ENCODE results near the gene CACNA1G.

CACNA1G gene

GRCh38 chr17:50667259-50668024, 106.9 kb downstream of the CACNA1G start:
- no peak for DNase-seq (ENCODE audit: low read depth, low spot score)

DNA sequence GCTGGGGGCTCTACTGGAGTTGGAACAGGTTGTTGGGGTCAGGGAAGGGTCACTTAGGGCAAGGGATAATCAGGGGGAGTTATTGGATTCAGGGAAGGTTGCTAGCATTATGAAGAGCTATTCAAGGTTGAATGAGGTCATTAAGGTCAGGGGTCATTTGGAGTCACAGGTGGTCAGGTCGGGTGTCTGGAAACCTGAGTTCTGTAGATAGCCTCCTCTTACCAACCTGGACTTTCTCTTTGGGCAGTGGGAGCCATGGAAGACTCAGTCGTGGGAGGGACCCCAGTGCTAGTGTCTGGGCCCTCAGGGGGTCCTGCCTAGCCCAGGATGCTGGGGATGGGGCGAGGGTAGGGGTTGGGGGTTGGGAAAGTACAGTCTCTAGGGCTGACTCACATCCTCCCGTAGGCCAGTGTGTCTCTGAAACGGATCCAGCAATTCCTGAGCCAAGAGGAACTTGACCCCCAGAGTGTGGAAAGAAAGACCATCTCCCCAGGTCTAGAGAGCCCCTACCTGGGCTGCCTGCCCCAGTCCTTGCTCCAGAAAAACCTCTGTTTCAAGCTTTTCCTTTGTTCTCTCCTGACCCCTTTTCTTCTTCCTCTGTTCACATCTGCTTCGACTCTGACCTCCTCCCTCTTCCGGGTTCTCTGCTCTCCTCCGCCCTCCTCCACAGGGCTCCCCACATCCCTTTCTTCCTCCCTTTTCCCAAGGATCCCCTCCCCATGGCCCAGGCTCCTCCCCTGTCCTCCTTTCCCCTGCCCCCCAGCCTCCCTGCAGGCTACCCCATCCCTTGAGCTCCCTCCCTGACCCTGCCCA, 107.7 kb downstream of the CACNA1G start:
- no peak for DNase-seq (ENCODE audit: low read depth, low spot score)

DNA sequence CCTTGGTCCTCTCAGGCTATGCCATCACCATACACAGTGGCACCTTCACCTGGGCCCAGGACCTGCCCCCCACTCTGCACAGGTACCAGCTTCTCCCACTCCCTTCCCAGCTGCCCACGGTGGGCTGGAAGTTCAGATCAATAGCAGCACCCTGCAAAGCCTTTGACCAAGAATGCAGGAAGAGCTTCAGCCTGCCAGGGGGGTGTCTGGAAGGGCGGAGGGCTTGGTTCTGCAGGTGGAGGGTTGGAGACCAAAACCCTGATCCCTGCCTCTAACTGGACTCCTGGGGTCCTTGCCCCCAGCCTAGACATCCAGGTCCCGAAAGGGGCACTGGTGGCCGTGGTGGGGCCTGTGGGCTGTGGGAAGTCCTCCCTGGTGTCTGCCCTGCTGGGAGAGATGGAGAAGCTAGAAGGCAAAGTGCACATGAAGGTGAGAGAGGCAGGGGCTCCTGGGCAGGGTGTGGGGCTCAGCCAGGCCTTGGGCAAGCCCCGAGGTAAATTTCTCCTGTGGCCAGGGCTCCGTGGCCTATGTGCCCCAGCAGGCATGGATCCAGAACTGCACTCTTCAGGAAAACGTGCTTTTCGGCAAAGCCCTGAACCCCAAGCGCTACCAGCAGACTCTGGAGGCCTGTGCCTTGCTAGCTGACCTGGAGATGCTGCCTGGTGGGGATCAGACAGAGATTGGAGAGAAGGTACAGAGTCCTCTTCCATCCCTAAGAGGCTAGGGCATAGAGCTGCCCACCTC, 108.5 kb downstream of the CACNA1G start:
- DNase-seq (ENCODE audit: low read depth, low spot score): no peak

DNA sequence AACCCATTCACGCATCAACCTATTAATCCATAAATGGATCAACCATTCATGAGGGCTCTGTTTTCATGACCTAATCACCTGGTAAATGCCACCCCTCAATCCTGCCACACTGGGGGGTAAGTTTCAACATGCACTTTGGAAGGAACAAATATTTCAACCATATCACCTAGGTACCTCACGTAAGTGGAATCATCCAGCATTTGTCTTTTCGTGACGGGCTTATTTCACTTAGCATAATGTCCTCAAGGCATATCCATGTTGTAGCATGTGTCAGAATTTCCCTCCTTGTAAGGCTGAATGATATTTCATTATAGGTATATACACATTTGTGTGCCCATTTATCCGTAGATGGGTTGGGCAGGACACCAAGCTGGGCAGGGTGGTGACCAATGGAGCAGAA, 111.6 kb downstream of the CACNA1G start:
- DNase-seq (ENCODE audit: low read depth, low spot score): no peak

DNA sequence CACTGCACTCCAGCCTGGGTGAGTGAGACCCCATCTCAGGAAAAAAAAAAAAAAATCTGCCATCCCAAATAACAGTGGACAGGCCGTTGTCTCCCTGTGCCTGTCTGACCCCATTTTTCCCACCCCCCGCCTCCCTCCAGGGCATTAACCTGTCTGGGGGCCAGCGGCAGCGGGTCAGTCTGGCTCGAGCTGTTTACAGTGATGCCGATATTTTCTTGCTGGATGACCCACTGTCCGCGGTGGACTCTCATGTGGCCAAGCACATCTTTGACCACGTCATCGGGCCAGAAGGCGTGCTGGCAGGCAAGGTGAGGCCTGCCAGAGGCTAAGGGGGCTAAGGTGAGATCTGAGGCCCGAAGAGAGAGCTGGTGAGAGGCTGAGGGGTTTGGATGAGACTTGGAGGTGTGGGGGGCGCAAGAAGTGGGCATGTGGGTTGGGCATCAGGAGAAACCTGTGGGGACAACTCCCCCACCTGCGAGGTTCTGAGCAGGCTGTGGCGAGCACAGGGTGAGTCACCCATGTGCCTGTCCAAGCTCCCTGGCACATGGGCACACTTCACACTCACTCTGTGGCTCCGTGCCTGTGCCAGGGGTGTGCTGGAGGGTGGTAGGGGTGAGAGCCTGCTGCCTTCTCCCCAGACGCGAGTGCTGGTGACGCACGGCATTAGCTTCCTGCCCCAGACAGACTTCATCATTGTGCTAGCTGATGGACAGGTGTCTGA, 112.5 kb downstream of the CACNA1G start:
- no peak for DNase-seq (ENCODE audit: low read depth, low spot score)

DNA sequence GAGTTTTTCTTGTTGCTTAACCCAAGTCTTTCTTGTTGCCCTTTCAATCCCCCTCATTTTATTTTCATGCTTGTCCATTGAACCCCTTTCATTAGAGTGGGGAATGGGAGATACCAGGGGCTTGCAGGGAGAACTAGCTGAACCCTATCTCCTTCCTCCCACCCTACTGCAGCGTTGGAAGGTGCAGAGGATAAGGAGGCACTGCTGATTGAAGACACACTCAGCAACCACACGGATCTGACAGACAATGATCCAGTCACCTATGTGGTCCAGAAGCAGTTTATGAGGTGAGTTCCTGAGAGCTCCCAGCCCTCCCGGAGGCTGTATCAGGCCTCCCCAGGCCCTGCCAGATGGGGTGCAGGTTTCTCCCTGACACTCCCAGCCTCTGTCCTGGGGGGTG, 114.7 kb downstream of the CACNA1G start:
- no peak for DNase-seq (ENCODE audit: low read depth, low spot score)

GRCh38 chr17:50675627-50676026, 115.1 kb downstream of the CACNA1G start:
- DNase-seq (ENCODE audit: low read depth, low spot score): no peak

DNA sequence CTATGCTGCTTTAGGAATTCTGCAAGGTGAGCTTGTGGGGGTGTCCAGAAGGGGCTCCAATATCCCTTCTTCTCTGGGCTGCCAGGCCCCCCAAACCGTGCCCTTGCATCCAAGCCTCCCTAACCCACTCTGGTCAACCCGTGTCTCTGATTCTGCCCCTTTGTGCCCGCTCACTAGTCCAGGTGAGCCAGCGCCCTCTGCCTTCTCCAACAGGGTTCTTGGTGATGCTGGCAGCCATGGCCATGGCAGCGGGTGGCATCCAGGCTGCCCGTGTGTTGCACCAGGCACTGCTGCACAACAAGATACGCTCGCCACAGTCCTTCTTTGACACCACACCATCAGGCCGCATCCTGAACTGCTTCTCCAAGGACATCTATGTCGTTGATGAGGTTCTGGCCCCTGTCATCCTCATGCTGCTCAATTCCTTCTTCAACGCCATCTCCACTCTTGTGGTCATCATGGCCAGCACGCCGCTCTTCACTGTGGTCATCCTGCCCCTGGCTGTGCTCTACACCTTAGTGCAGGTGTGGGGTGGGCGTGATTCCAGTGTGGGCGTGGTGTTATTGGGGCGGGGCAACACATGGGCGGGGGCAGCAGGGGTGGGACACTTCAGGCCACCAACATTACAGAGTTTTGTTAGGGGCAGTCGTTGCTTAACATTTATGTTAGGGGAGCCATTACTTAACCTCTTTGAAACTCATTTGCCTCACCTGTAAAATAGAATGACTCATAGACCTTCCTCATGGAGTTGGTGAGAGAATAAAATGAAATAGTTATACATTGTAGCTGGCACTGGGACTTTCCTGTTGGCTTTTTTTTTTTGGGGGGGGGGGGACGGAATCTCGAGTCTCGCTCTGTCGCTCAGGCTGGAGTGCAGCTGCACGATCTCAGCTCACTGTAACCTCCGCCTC, 115.8 kb downstream of the CACNA1G start:
- DNase-seq (ENCODE audit: low read depth, low spot score): no peak
